ENCODE results near the gene PHF21A. TPM values are rescaled to one million over a fixed set of nuclear protein-coding genes. Genes with fewer than 3 reads are reported as not detected.

The PHF21A gene
- total RNA-seq, 1 donor from 2014 or later: 69.3 TPM

- H4K20me1 ChIP-seq (ENCODE audit: insufficient read depth, low read length): peaks cover 12% of the 10 kb centered on the region
- H3K4me3 ChIP-seq (ENCODE audit: insufficient read depth, low read depth, low read length): no peak overlapping the region
- H3K27ac Mint-ChIP-seq (ENCODE audit: unreplicated experiment): peak overlapping the region; percentile 83
- H2AFZ ChIP-seq (ENCODE audit: low read depth, low read length): no peak overlapping the region
- no peaks in the 10 kb centered on the region for H3K9me3 Mint-ChIP-seq (ENCODE audit: unreplicated experiment)
- no peak overlapping the region for H3K4me3 Mint-ChIP-seq (ENCODE audit: unreplicated experiment)
- peaks cover 7% of the 10 kb centered on the region for H3K4me1 ChIP-seq (ENCODE audit: insufficient read depth, low read length)
- H3K36me3 Mint-ChIP-seq (ENCODE audit: low read depth, unreplicated experiment): no peaks in the 10 kb centered on the region
- FAIRE-seq (no peak), DNase-seq (ENCODE audit: low read depth) (peak; percentile 77)
- peak overlapping the region; percentile 49 for H3K4me2 ChIP-seq (ENCODE audit: low read length)
- peaks cover under 1% of the 10 kb centered on the region for H3K79me2 ChIP-seq (ENCODE audit: insufficient read depth, low read length)
- TF ChIP-seq CTCF (IDR thresholded peaks at IDR 0.05; ENCODE audit: insufficient read depth, low read depth, low read length) (no peak), EZH2 (IDR thresholded peaks at IDR 0.05; ENCODE audit: insufficient read depth, low read length) (no peak)
- no peaks in the 10 kb centered on the region for H3K9me3 ChIP-seq (ENCODE audit: insufficient read depth, low read depth, low read length)
- peaks cover 28% of the 10 kb centered on the region for H3K4me1 Mint-ChIP-seq (ENCODE audit: low read depth, unreplicated experiment)
- no peaks in the 10 kb centered on the region for H3K27me3 ChIP-seq (ENCODE audit: insufficient read depth, low read length)
- H3K9ac ChIP-seq (ENCODE audit: low read length): no peak overlapping the region
- H3K36me3 ChIP-seq (ENCODE audit: insufficient read depth, low read length): no peaks in the 10 kb centered on the region
- H3K27ac ChIP-seq (ENCODE audit: low read depth, low read length): peak overlapping the region; percentile 14
- no peaks in the 10 kb centered on the region for H3K27me3 Mint-ChIP-seq (ENCODE audit: low read depth, unreplicated experiment)
Measured at GRCh38 chr11:46001448-46001914, 119.8 kb downstream of the PHF21A start.

GRCh38 chr11:45997599-45997998 is 123.7 kb downstream of the PHF21A start:
- H3K79me2 ChIP-seq (ENCODE audit: insufficient read depth, low read length): peaks cover 5% of the 10 kb centered on the region
- TF ChIP-seq CTCF (IDR thresholded peaks at IDR 0.05; ENCODE audit: insufficient read depth, low read depth, low read length): no peak
- TF ChIP-seq EZH2 (IDR thresholded peaks at IDR 0.05; ENCODE audit: insufficient read depth, low read length): no peak
- no peak overlapping the region for H3K4me3 Mint-ChIP-seq (ENCODE audit: unreplicated experiment)
- no peak overlapping the region for H3K27ac ChIP-seq (ENCODE audit: low read depth, low read length)
- peaks cover 35% of the 10 kb centered on the region for H4K20me1 ChIP-seq (ENCODE audit: insufficient read depth, low read length)
- H2AFZ ChIP-seq (ENCODE audit: low read depth, low read length): no peak overlapping the region
- no peak overlapping the region for H3K9ac ChIP-seq (ENCODE audit: low read length)
- H3K4me3 ChIP-seq (ENCODE audit: insufficient read depth, low read depth, low read length): no peak overlapping the region
- H3K4me2 ChIP-seq (ENCODE audit: low read length): no peak overlapping the region
- H3K4me1 ChIP-seq (ENCODE audit: insufficient read depth, low read length): peaks cover 7% of the 10 kb centered on the region
- no peaks in the 10 kb centered on the region for H3K36me3 Mint-ChIP-seq (ENCODE audit: low read depth, unreplicated experiment)
- H3K9me3 ChIP-seq (ENCODE audit: insufficient read depth, low read depth, low read length): no peaks in the 10 kb centered on the region
- H3K27me3 ChIP-seq (ENCODE audit: insufficient read depth, low read length): no peaks in the 10 kb centered on the region
- no peak overlapping the region for H3K27ac Mint-ChIP-seq (ENCODE audit: unreplicated experiment)
- no peaks in the 10 kb centered on the region for H3K36me3 ChIP-seq (ENCODE audit: insufficient read depth, low read length)
- H3K4me1 Mint-ChIP-seq (ENCODE audit: low read depth, unreplicated experiment): peaks cover 60% of the 10 kb centered on the region
- no peaks in the 10 kb centered on the region for H3K9me3 Mint-ChIP-seq (ENCODE audit: unreplicated experiment)
- no peaks in the 10 kb centered on the region for H3K27me3 Mint-ChIP-seq (ENCODE audit: low read depth, unreplicated experiment)
- FAIRE-seq: no peak
- DNase-seq (ENCODE audit: low read depth): no peak

- no peak overlapping the region for H3K9ac ChIP-seq (ENCODE audit: low read length)
- no peak overlapping the region for H3K27ac ChIP-seq (ENCODE audit: low read depth, low read length)
- no peaks in the 10 kb centered on the region for H3K9me3 ChIP-seq (ENCODE audit: insufficient read depth, low read depth, low read length)
- no peaks in the 10 kb centered on the region for H3K27me3 Mint-ChIP-seq (ENCODE audit: low read depth, unreplicated experiment)
- no peaks in the 10 kb centered on the region for H3K36me3 Mint-ChIP-seq (ENCODE audit: low read depth, unreplicated experiment)
- peak overlapping the region; percentile 95 for H3K27ac Mint-ChIP-seq (ENCODE audit: unreplicated experiment)
- H3K79me2 ChIP-seq (ENCODE audit: insufficient read depth, low read length): peaks cover 5% of the 10 kb centered on the region
- no peak for DNase-seq (ENCODE audit: low read depth)
- H3K4me3 ChIP-seq (ENCODE audit: insufficient read depth, low read depth, low read length): no peak overlapping the region
- no peaks in the 10 kb centered on the region for H3K36me3 ChIP-seq (ENCODE audit: insufficient read depth, low read length)
- no peak for TF ChIP-seq CTCF (IDR thresholded peaks at IDR 0.05; ENCODE audit: insufficient read depth, low read depth, low read length)
- no peak for TF ChIP-seq EZH2 (IDR thresholded peaks at IDR 0.05; ENCODE audit: insufficient read depth, low read length)
- H4K20me1 ChIP-seq (ENCODE audit: insufficient read depth, low read length): peaks cover 40% of the 10 kb centered on the region
- peaks cover 53% of the 10 kb centered on the region for H3K4me1 Mint-ChIP-seq (ENCODE audit: low read depth, unreplicated experiment)
- no peaks in the 10 kb centered on the region for H3K9me3 Mint-ChIP-seq (ENCODE audit: unreplicated experiment)
- no peak for FAIRE-seq
- H3K4me2 ChIP-seq (ENCODE audit: low read length): no peak overlapping the region
- H2AFZ ChIP-seq (ENCODE audit: low read depth, low read length): no peak overlapping the region
- H3K4me1 ChIP-seq (ENCODE audit: insufficient read depth, low read length): no peaks in the 10 kb centered on the region
- no peak overlapping the region for H3K4me3 Mint-ChIP-seq (ENCODE audit: unreplicated experiment)
- H3K27me3 ChIP-seq (ENCODE audit: insufficient read depth, low read length): no peaks in the 10 kb centered on the region
Measured at GRCh38 chr11:45995342-45995734, 125.9 kb downstream of the PHF21A start.

Measured in astrocyte (in vitro differentiated cells and primary cell).